Muscle of arm (tissue), 12 donors: ENCODE measurements around the gene LLGL2. TPM values are rescaled to one million over a fixed set of nuclear protein-coding genes. Genes with fewer than 3 reads are reported as not detected.
A peak's percentile ranks its signal among the peaks of the same experiment; 100 is the strongest.

ENCODE experiments used
- DNase-seq: peaks from one replicate; pipeline ENCODE4 v3.0.0-alpha.2; 2013
- polyA plus RNA-seq, 12 donors: library from polyadenylated mRNA; unstranded; fragments of 120-200 nt; gene quantifications; one replicate each; pipeline ENCODE4 v1.2.1, GENCODE V29; 2013; ENCODE audit not compliant: insufficient read length in 12 of 12

Gene LLGL2
- polyA plus RNA-seq, 12 donors: 2.1 to 58.8 (median 5.4) TPM; not detected in 1

GRCh38 chr17:75550139-75550465, 24.6 kb downstream of the LLGL2 start:
- no peak for DNase-seq

GRCh38 chr17:75551266-75551665, 25.8 kb downstream of the LLGL2 start:
- DNase-seq: no peak

- DNase-seq: peak; percentile 70
These were observed 27.2 kb downstream of the LLGL2 start for GRCh38 chr17:75552425-75553294.

- no peak for DNase-seq
These were observed 28.0 kb downstream of the LLGL2 start for GRCh38 chr17:75553295-75554110.

GRCh38 chr17:75555679-75556153, 30.2 kb downstream of the LLGL2 start:
- no peak for DNase-seq

GRCh38 chr17:75557075-75557851, 31.8 kb downstream of the LLGL2 start:
- DNase-seq: peak; percentile 21

GRCh38 chr17:75557852-75558665, 32.6 kb downstream of the LLGL2 start:
- DNase-seq: no peak

GRCh38 chr17:75558666-75559530, 33.4 kb downstream of the LLGL2 start:
- no peak for DNase-seq

GRCh38 chr17:75559958-75560533, 34.5 kb downstream of the LLGL2 start:
- DNase-seq: no peak

GRCh38 chr17:75561927-75562603, 36.6 kb downstream of the LLGL2 start:
- DNase-seq: no peak

- DNase-seq: no peak
These were observed 37.7 kb downstream of the LLGL2 start for GRCh38 chr17:75563063-75563758.

GRCh38 chr17:75564195-75564594, 38.7 kb downstream of the LLGL2 start:
- no peak for DNase-seq

GRCh38 chr17:75565066-75565465, 39.6 kb downstream of the LLGL2 start:
- no peak for DNase-seq

GRCh38 chr17:75565618-75566017, 40.1 kb downstream of the LLGL2 start:
- no peak for DNase-seq

GRCh38 chr17:75566416-75566815, 40.9 kb downstream of the LLGL2 start:
- no peak for DNase-seq

- DNase-seq: no peak
These were observed 41.3 kb downstream of the LLGL2 start for GRCh38 chr17:75566834-75567233.

GRCh38 chr17:75568412-75569255, 43.1 kb downstream of the LLGL2 start:
- no peak for DNase-seq
